SK-N-SH treated with all-trans-retinoic acid at 6 μM for 48 hours (cell line): ENCODE results near the gene CGNL1.

Source experiments
- BACH2 ChIP-seq: fragments of 250-450 bp; sonication (Bioruptor Pico); IDR thresholded peaks from 2 replicates; pipeline ENCODE4 v1.9.0; 2021; ENCODE audit warnings: mild to moderate bottlenecking, borderline replicate concordance
- OSR1 ChIP-seq: fragments of 250-450 bp; sonication (Bioruptor Pico); IDR thresholded peaks from 2 replicates; pipeline ENCODE4 v1.8.0; 2022; ENCODE audit warnings: moderate library complexity, mild to moderate bottlenecking, inconsistent platforms
- RARB ChIP-seq: fragments of 250-450 bp; sonication (Bioruptor Pico); IDR thresholded peaks from 2 replicates; pipeline ENCODE4 v1.8.0; 2021; ENCODE audit warnings: mild to moderate bottlenecking, moderate library complexity
- ZFP30 ChIP-seq: fragments of 450-650 bp; formaldehyde crosslinking; IDR thresholded peaks from 2 replicates; pipeline ENCODE4 v1.5.0; 2022; ENCODE audit warnings: mild to moderate bottlenecking, moderate library complexity
- TF ChIP-seq, protein P1 (sequence below): fragments of 250-450 bp; sonication (Bioruptor Pico); IDR thresholded peaks from 2 replicates; pipeline ENCODE4 v1.8.0; 2020; ENCODE audit warnings: mild to moderate bottlenecking, moderate library complexity, borderline replicate concordance

DNA sequence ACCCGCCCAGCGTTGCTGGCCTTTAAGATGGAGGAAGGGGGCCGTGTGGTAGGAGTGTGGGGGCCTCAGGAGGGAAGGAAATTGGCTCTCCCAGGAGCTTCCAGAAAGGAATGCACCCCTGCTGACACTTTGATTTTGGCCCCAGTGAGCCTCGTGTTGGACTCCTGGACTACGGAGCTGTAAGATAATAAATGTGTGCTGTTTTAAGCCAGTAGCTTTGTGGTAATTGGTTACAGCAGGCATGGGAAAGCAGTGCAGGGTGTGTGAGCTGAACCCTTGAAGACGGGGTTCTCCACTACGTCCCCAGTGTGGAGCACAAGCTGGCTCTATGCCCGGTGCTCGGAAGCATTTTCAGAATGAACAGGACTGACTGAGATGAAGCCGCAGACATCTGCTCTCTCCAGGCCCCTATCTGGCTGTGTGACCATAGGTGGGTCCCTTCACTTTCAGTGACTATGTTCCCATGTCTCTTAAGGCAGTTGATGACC, 22.9 kb upstream of the CGNL1 start:
- TF ChIP-seq BACH2 (CRISPR knock-in tag) (no peak), ZFP30 (CRISPR knock-in tag) (no peak), RARB (CRISPR knock-in tag) (no peak), OSR1 (CRISPR knock-in tag) (no peak)
- TF ChIP-seq, protein P1, sequence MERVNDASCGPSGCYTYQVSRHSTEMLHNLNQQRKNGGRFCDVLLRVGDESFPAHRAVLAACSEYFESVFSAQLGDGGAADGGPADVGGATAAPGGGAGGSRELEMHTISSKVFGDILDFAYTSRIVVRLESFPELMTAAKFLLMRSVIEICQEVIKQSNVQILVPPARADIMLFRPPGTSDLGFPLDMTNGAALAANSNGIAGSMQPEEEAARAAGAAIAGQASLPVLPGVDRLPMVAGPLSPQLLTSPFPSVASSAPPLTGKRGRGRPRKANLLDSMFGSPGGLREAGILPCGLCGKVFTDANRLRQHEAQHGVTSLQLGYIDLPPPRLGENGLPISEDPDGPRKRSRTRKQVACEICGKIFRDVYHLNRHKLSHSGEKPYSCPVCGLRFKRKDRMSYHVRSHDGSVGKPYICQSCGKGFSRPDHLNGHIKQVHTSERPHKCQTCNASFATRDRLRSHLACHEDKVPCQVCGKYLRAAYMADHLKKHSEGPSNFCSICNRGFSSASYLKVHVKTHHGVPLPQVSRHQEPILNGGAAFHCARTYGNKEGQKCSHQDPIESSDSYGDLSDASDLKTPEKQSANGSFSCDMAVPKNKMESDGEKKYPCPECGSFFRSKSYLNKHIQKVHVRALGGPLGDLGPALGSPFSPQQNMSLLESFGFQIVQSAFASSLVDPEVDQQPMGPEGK (CRISPR knock-in tag) = no peak
